Embryonic facial prominence (tissue), 1 donor: ENCODE data around the gene IPO9.

Experiments used
- DNase-seq: peaks from one replicate; pipeline ENCODE4 v3.0.0-alpha.2; 2016; ENCODE audit errors: extremely low spot score

Gene IPO9

GRCh38 chr1:201828820-201829774 is at the start of gene IPO9:
TSS of gene IPO9 (plus strand) at chr1:201829157. CDS start at chr1:201829210, 53 bp downstream.
- peak; percentile 83 for DNase-seq

DNA sequence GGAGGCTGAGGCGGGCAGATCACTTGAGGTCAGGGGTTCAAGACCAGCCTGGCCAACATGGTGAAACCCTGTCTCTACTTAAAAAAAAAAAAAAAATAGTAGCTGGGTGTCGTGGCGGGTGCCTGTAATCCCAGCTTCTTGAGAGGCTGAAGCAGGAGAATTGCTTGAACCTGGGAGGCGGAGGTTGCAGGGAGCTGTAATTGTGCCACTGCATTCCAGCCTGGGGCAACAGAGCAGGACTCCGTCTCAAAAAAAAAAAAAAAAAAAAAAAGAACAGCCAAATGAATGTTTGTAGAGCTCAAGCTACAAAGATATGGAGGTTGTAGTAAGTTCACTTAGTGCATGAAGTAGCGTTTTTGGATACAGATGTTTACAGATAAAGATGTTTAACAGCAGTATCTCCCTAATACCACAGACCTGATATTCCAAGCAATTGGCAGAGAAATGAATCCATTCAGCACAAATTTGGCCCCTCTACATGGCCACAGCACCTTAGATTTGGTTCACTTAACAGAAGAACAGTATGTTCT is 49.5 kb upstream of the IPO9 start:
- no peak for DNase-seq

GRCh38 chr1:201780952-201781351 is 48.0 kb upstream of the IPO9 start:
- DNase-seq: no peak

GRCh38 chr1:201781437-201781836 is 47.5 kb upstream of the IPO9 start:
- no peak for DNase-seq

DNA sequence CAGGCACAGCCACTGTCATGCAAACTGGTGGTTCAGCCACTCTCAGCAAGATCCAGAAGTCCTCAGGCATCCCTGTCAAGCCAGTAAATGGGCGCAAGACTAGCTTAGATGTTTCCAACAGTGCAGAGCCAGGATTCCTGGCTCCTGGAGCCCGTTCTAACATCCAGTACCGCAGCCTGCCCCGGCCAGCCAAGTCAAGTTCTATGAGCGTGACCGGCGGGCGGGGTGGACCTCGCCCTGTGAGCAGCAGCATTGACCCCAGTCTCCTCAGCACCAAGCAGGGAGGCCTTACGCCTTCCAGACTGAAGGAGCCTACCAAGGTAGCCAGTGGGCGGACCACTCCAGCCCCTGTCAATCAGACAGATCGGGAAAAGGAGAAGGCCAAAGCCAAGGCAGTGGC is 46.6 kb upstream of the IPO9 start:
- DNase-seq: no peak

GRCh38 chr1:201783058-201783457 is 45.9 kb upstream of the IPO9 start:
- no peak for DNase-seq

DNA sequence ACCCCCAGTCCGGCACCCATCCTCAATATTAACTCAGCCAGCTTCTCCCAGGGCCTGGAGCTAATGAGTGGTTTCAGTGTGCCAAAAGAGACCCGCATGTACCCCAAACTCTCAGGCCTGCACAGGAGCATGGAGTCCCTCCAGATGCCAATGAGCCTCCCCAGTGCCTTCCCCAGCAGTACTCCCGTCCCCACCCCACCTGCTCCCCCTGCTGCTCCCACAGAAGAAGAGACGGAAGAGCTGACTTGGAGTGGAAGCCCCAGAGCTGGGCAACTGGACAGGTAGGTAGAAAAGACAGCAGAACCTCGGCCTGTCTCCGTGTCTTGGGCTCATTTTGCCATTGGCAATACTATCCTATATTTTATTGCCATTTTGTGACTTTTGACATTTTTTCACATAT is 45.4 kb upstream of the IPO9 start:
- no peak for DNase-seq

DNA sequence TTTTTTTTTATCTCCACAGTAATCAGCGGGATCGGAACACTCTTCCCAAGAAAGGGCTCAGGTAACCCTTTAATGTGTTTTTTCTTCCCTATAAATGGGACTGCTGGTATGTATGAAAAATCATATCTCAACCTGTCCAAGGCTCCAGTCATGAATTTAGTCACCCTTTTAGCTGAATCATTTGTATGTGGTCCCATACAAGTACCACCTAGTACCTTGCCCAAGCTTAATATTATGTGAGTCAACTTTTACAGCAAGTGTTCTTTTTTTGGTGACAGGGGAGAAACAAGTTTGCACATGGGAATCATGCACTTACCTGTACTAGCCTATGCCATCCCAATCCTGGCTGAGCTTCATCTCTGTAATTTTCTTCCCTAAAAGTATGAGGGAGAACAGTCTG is 43.7 kb upstream of the IPO9 start:
- DNase-seq: no peak

- no peak for DNase-seq
These were observed 42.1 kb upstream of the IPO9 start for GRCh38 chr1:201786824-201787223.

- DNase-seq: no peak
These were observed 40.7 kb upstream of the IPO9 start for GRCh38 chr1:201788296-201788695.

DNA sequence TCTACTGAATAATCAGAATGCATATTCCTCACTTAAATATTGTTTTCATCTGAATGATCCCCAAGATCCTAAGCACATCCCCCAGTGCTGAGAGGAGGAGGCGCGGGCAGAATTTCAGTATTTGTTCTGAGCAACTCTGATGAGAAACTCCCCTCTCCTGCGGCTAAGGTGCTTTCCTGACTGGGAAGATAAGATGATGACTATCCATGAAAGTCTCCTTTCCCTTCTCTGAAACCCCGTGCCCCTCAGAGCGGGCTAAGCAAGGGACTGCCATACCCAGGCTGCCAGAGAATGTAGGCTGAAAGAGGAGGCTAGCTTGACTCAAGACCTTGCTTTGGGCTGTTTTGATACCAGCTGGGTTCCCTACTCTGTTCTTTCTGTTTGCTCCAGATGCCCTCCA is 39.7 kb upstream of the IPO9 start:
- no peak for DNase-seq

DNA sequence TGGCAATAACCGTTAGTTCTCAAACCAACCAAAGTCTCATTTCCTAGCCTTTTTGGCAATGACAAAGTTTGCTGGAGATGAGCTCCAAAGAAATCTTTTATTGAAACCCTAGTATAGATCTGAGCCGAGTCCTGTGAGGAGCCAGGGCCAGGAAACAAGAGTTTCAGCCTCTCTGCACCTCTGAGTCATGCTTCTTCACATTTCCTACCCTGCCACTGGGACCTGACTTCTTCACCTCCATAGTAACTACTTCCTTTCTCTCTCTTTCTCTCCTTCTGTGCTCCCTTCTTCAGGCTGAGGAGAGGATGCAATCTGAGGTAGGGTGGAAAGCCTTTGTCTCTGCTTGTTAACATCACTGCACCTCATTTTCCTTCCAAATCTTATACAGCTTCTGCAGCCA is 38.7 kb upstream of the IPO9 start:
- no peak for DNase-seq

- DNase-seq: no peak
These were observed 37.7 kb upstream of the IPO9 start for GRCh38 chr1:201791051-201791778.

DNA sequence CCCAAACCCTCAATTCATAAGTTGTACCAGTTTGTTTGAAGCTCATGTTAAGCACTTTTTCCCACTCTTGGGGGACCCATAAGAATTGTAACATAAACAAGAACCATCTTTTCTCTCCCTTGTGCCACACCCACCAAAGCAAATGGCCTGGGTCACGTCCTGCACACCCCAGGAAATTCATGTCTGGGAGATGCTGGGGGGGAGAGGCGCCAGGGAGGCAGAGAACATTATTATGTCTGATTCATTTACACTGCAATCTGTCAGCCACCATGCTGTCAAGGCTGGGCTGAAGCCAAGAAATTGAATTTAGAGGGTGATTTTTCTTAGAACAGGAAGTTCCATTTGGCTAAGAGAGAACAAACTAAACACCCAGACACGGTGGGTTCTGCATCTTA is 37.2 kb upstream of the IPO9 start:
- no peak for DNase-seq

GRCh38 chr1:201792534-201793305 is 36.2 kb upstream of the IPO9 start:
- DNase-seq: peak; percentile 42

DNA sequence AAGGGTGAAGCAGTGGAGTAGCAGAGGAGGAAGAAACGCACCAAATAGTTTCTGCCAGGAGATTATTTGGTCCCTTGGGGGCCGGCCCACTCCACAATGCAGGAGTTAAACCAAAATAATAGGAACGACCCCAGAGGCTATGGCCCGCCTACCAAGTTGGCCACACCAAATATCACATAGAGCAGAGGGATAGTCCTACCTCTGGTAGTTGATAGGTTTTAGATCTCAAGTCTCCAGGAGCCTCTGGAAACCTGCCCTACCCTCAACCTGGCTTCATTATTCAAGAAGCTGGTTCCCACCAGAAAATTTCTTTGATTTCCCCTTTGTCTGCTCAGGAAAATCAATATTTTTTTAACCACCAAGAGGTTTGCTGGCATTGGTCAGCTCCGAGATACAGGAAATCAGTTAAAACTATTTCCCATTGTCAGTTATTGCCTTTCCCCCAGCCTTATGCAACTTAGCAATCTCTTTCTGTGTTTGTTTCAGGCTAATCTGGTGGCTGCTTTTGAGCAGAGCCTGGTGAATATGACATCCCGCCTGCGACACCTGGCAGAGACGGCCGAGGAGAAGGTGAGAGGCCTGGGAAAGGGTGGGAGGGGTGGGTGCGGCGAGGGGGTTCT is 35.5 kb upstream of the IPO9 start:
- no peak for DNase-seq

DNA sequence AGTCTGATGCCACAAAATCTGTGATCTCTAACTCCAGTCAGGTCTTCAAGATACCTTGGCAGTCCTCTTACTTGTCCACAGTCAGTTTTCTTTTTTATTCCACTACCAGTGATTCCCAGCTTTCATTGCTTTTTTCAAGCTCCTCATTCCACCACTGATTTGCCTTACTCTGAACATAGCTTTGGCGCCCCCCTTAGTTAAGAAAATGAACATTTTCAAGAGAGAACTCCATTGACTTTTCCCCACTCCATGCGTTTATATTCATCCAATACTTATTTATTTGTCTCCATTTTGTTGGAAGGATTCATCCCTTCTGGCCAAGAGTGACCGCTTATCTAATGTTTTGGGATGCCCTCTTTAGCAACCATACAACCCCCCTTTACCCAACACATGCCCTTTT is 33.9 kb upstream of the IPO9 start:
- DNase-seq: no peak

- no peak for DNase-seq
These were observed 28.7 kb upstream of the IPO9 start for GRCh38 chr1:201800246-201800645.

- no peak for DNase-seq
These were observed 22.2 kb upstream of the IPO9 start for GRCh38 chr1:201806801-201807200.

DNA sequence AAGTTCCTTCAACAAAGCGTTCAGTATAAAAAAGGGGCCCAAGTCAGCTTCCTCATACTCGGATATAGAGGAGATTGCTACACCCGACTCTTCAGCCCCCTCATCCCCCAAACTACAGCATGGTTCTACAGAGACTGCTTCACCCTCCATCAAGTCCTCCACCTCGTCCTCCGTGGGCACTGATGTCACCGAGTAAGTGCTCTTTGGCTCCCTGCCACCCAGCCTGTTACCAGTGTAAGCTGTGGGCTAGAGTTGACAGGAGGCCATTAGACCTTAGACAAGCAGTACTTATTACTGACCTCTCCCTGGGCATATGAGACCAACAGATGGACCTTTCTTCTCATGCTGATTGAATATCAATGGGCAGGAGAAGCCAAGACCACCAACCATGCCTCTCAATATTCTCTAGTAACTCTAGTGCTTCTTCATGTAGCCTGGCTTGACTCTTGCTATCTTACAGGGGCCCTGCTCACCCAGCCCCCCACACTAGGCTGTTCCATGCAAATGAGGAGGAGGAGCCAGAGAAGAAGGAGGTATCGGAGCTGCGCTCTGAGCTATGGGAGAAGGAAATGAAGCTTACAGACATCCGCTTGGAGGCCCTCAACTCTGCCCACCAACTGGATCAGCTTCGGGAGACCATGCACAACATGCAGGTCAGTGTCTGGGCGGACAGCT is 20.9 kb upstream of the IPO9 start:
- DNase-seq: no peak

GRCh38 chr1:201808633-201808990 is 20.3 kb upstream of the IPO9 start:
- no peak for DNase-seq
